OCI-LY7 (cell line): Measurements from ENCODE around the gene DNPH1.

Experiments used
- CTCF ChIP-seq: fragments of 200-600 bp; sonication (generic); conservative IDR thresholded peaks from 2 replicates; pipeline ENCODE4 v1.5.1; 2014; ENCODE audit warnings: mild to moderate bottlenecking, antibody characterized with exemption, low read length, moderate library complexity, mixed read lengths
- EZH2phosphoT487 ChIP-seq: fragments of 200-600 bp; sonication (generic); IDR thresholded peaks from 2 replicates; pipeline ENCODE4 v1.6.1; 2018; ENCODE audit warnings: low read depth, borderline replicate concordance, mild to moderate bottlenecking, mixed run types, antibody characterized with exemption, low read length, moderate library complexity, mixed read lengths

GRCh38 chr6:43203029-43203717 lies 26.1 kb downstream of the DNPH1 start:
- 0 out of 2 replicates have a peak, but pooled peaks have one; percentile 12 for TF ChIP-seq CTCF
- no peak for TF ChIP-seq EZH2phosphoT487
